Limb (tissue), 2 donors: Measurements from ENCODE around the gene SIAH2.

Source experiments
- DNase-seq, 2 donors: peaks; one replicate each; pipeline ENCODE4 v3.0.0-alpha.2; 2016; ENCODE audit errors: extremely low spot score in 2 of 2

Gene SIAH2

GRCh38 chr3:150749255-150749654, 13.7 kb downstream of the SIAH2 start:
- DNase-seq, result no peak

GRCh38 chr3:150748684-150749047, 14.3 kb downstream of the SIAH2 start:
- DNase-seq, result no peak

- no peak for DNase-seq
Measured at GRCh38 chr3:150747886-150748683, 14.9 kb downstream of the SIAH2 start.

GRCh38 chr3:150746791-150747590, 16.0 kb downstream of the SIAH2 start:
- DNase-seq, result no peak

GRCh38 chr3:150745832-150746231, 17.1 kb downstream of the SIAH2 start:
- no peak for DNase-seq

- no peak for DNase-seq
Measured at GRCh38 chr3:150744919-150745211, 18.1 kb downstream of the SIAH2 start.

- DNase-seq, result no peak
Measured at GRCh38 chr3:150744041-150744918, 18.7 kb downstream of the SIAH2 start.

- no peak for DNase-seq
Measured at GRCh38 chr3:150743508-150743907, 19.5 kb downstream of the SIAH2 start.

GRCh38 chr3:150742679-150743078, 20.3 kb downstream of the SIAH2 start:
- DNase-seq, result no peak

GRCh38 chr3:150742141-150742523, 20.8 kb downstream of the SIAH2 start:
- DNase-seq, result no peak

GRCh38 chr3:150741497-150742140, 21.4 kb downstream of the SIAH2 start:
- no peak for DNase-seq

- no peak for DNase-seq
Measured at GRCh38 chr3:150740733-150741496, 22.1 kb downstream of the SIAH2 start.

GRCh38 chr3:150739877-150740645, 22.9 kb downstream of the SIAH2 start:
- no peak for DNase-seq

- DNase-seq, result no peak
Measured at GRCh38 chr3:150739200-150739863, 23.6 kb downstream of the SIAH2 start.

- no peak for DNase-seq
Measured at GRCh38 chr3:150738688-150739087, 24.3 kb downstream of the SIAH2 start.

- no peak for DNase-seq
Measured at GRCh38 chr3:150737874-150738679, 24.9 kb downstream of the SIAH2 start.

- no peak for DNase-seq
Measured at GRCh38 chr3:150736903-150737832, 25.8 kb downstream of the SIAH2 start.

GRCh38 chr3:150736316-150736719, 26.7 kb downstream of the SIAH2 start:
- DNase-seq, result no peak
